Measurements from ENCODE around the gene MEST.

GRCh38 chr7:130500910-130501309 lies 9.0 kb downstream of the MEST start:
- TF ChIP-seq CTCF (IDR thresholded peaks at IDR 0.05; ENCODE audit: insufficient read depth, low read length, poor library complexity, severe bottlenecking) = no peak
- no peak for TF ChIP-seq EZH2phosphoT487 (conservative IDR thresholded peaks at IDR 0.05; ENCODE audit: low read length)

All from SU-DHL-6 (cell line).